Immature natural killer cell (primary cell): ENCODE results near the gene CHFR. TPM values are rescaled to one million over a fixed set of nuclear protein-coding genes. Genes with fewer than 3 reads are reported as not detected.
"Not testable (repeated sequence)": the region's sequence is repeated elsewhere in the genome, so short reads cannot be mapped to it uniquely, and the experiment has no call there.

Experiments used
- DNase-seq, 3 donors: peaks; one replicate each; pipeline ENCODE4 v3.0.0; 2022; ENCODE audit warnings: mixed read lengths in 1 of 3
- H3K27ac Mint-ChIP-seq, 6 donors: one replicate each; pipeline ENCODE4 v1.8.0; 2020; ENCODE audit warnings: mixed read lengths in 6 of 6, mild to moderate bottlenecking in 5 of 6, inconsistent platforms in 4 of 6, moderate library complexity in 3 of 6
- H3K27me3 Mint-ChIP-seq, 3 donors: one replicate each; pipeline ENCODE4 v1.8.0; 2020 to 2021; ENCODE audit warnings: low read depth in 3 of 3, mild to moderate bottlenecking in 3 of 3, mixed read lengths in 3 of 3, moderate library complexity in 3 of 3, inconsistent platforms in 1 of 3
- H3K36me3 Mint-ChIP-seq, 3 donors: one replicate each; pipeline ENCODE4 v1.8.0; 2020; ENCODE audit warnings: mixed read lengths in 3 of 3, inconsistent platforms in 2 of 3, mild to moderate bottlenecking in 2 of 3
- H3K4me1 Mint-ChIP-seq, 2 donors: one replicate each; pipeline ENCODE4 v1.8.0; 2020; ENCODE audit warnings: inconsistent platforms in 2 of 2, mild to moderate bottlenecking in 2 of 2, mixed read lengths in 2 of 2, moderate library complexity in 1 of 2
- H3K4me3 Mint-ChIP-seq, 5 donors: one replicate each; pipeline ENCODE4 v1.8.0; 2020; ENCODE audit warnings: mild to moderate bottlenecking in 5 of 5, mixed read lengths in 5 of 5, inconsistent platforms in 3 of 5, moderate library complexity in 3 of 5
- H3K9me3 Mint-ChIP-seq, 6 donors: one replicate each; pipeline ENCODE4 v1.8.0; 2020; ENCODE audit warnings: mild to moderate bottlenecking in 6 of 6, mixed read lengths in 6 of 6, inconsistent platforms in 4 of 6, moderate library complexity in 3 of 6
- polyA plus RNA-seq, 3 donors: library from polyadenylated mRNA; unstranded; fragments of 300-500 nt; fragmentation: Illumina TruSeq; gene quantifications; one replicate each; pipeline ENCODE4 v1.2.3, GENCODE V29; 2021

Gene CHFR
- polyA plus RNA-seq, result 10 to 100 TPM; 28.9 to 66.5 (median 31.5) TPM

- Mint-ChIP-seq H3K36me3 (peaks cover 3 to 5% (median 4%) of the 10 kb centered on the region in 3 donors), H3K27ac (peak within 1 kb of the TSS; percentile 100), H3K4me3 (peak within 1 kb of the TSS; percentile 99 to 100 (median 100)), H3K9me3 (peaks cover 0 to 3% (median 0%) of the 10 kb centered on the region in 6 donors), H3K4me1 (peaks cover 33 to 40% of the 10 kb centered on the region in 2 donors), H3K27me3 (peaks cover 9 to 28% (median 11%) of the 10 kb centered on the region in 3 donors)
- DNase-seq, result peak; percentile 95 to 96 (median 96)
These were observed at the start of gene CHFR for GRCh38 chr12:132887513-132888351. Gene CHFR, minus strand, starts transcription at chr12:132887605. Its CDS starts 277 bp downstream, at chr12:132887328.

GRCh38 chr12:132936921-132937320, 49.5 kb upstream of the CHFR start:
- H3K9me3 Mint-ChIP-seq, result peaks cover 23 to 81% (median 64%) of the 10 kb centered on the region in 6 donors

GRCh38 chr12:132936163-132936562, 48.8 kb upstream of the CHFR start:
- Mint-ChIP-seq H3K27me3 (peaks cover 0 to 3% (median 0%) of the 10 kb centered on the region in 3 donors), H3K9me3 (peaks cover 26 to 81% (median 64%) of the 10 kb centered on the region in 6 donors), H3K4me3 (no peak overlapping the region), H3K27ac (no peak overlapping the region), H3K4me1 (no peaks in the 10 kb centered on the region), H3K36me3 (peaks cover 33 to 49% (median 39%) of the 10 kb centered on the region in 3 donors)
- DNase-seq, result no peak

More at GRCh38 chr12:132936921-132937320, 49.5 kb upstream of the CHFR start:
- not testable (repeated sequence) for H3K4me1 Mint-ChIP-seq, DNase-seq, H3K4me3 Mint-ChIP-seq, H3K27me3 Mint-ChIP-seq, H3K27ac Mint-ChIP-seq
- H3K36me3 Mint-ChIP-seq, result peaks cover 36 to 49% (median 40%) of the 10 kb centered on the region in 3 donors

GRCh38 chr12:132926415-132926833, 39.0 kb upstream of the CHFR start:
- no peak for DNase-seq
- Mint-ChIP-seq H3K9me3 (peaks cover 70 to 96% (median 94%) of the 10 kb centered on the region in 6 donors), H3K4me3 (no peak overlapping the region), H3K27ac (no peak overlapping the region), H3K4me1 (no peaks in the 10 kb centered on the region), H3K36me3 (peaks cover 52 to 68% (median 64%) of the 10 kb centered on the region in 3 donors), H3K27me3 (peaks cover 0 to 2% (median 0%) of the 10 kb centered on the region in 3 donors)

GRCh38 chr12:132925597-132926414, 38.4 kb upstream of the CHFR start:
- Mint-ChIP-seq H3K4me3 (no peak overlapping the region), H3K27me3 (peaks cover 0 to 2% (median 0%) of the 10 kb centered on the region in 3 donors), H3K4me1 (no peaks in the 10 kb centered on the region), H3K9me3 (peaks cover 73 to 96% (median 94%) of the 10 kb centered on the region in 6 donors), H3K36me3 (peaks cover 46 to 62% (median 60%) of the 10 kb centered on the region in 3 donors), H3K27ac (no peak overlapping the region)
- no peak for DNase-seq

GRCh38 chr12:132924356-132924755, 37.0 kb upstream of the CHFR start:
- Mint-ChIP-seq H3K36me3 (peaks cover 35 to 52% (median 50%) of the 10 kb centered on the region in 3 donors), H3K4me3 (no peak overlapping the region), H3K27me3 (peaks cover 0 to 2% (median 0%) of the 10 kb centered on the region in 3 donors), H3K27ac (no peak overlapping the region), H3K4me1 (no peaks in the 10 kb centered on the region), H3K9me3 (peaks cover 74 to 97% (median 91%) of the 10 kb centered on the region in 6 donors)
- no peak for DNase-seq

- no peaks in the 10 kb centered on the region for H3K4me1 Mint-ChIP-seq
- H3K4me3 Mint-ChIP-seq, result no peak overlapping the region
- no peak overlapping the region for H3K27ac Mint-ChIP-seq
- peaks cover 31 to 49% (median 48%) of the 10 kb centered on the region in 3 donors for H3K36me3 Mint-ChIP-seq
- H3K9me3 Mint-ChIP-seq, result peaks cover 69 to 96% (median 89%) of the 10 kb centered on the region in 6 donors
- H3K27me3 Mint-ChIP-seq, result peaks cover 0 to 3% (median 0%) of the 10 kb centered on the region in 3 donors
- DNase-seq, result no peak
These were observed 36.0 kb upstream of the CHFR start for GRCh38 chr12:132923356-132923909.

GRCh38 chr12:132922676-132923075, 35.3 kb upstream of the CHFR start:
- Mint-ChIP-seq H3K4me1 (no peaks in the 10 kb centered on the region), H3K9me3 (peaks cover 73 to 97% (median 90%) of the 10 kb centered on the region in 6 donors), H3K36me3 (peaks cover 26 to 51% (median 51%) of the 10 kb centered on the region in 3 donors), H3K27me3 (peaks cover 0 to 3% (median 0%) of the 10 kb centered on the region in 3 donors), H3K27ac (no peak overlapping the region), H3K4me3 (no peak overlapping the region)
- DNase-seq, result no peak

GRCh38 chr12:132921685-132922084, 34.3 kb upstream of the CHFR start:
- no peak overlapping the region for H3K27ac Mint-ChIP-seq
- H3K4me1 Mint-ChIP-seq, result no peaks in the 10 kb centered on the region
- peak overlapping the region in 1 of 5 donors; percentile 21 for H3K4me3 Mint-ChIP-seq
- H3K27me3 Mint-ChIP-seq, result peaks cover 0 to 3% (median 0%) of the 10 kb centered on the region in 3 donors
- H3K36me3 Mint-ChIP-seq, result peaks cover 21 to 48% (median 47%) of the 10 kb centered on the region in 3 donors
- no peak for DNase-seq
- H3K9me3 Mint-ChIP-seq, result peaks cover 69 to 93% (median 87%) of the 10 kb centered on the region in 6 donors

GRCh38 chr12:132918680-132919079, 31.3 kb upstream of the CHFR start:
- H3K9me3 Mint-ChIP-seq, result peaks cover 61 to 89% (median 82%) of the 10 kb centered on the region in 6 donors
- no peak overlapping the region for H3K27ac Mint-ChIP-seq
- H3K36me3 Mint-ChIP-seq, result peaks cover 14 to 34% (median 32%) of the 10 kb centered on the region in 3 donors
- H3K27me3 Mint-ChIP-seq, result peaks cover 0 to 5% (median 0%) of the 10 kb centered on the region in 3 donors
- no peak overlapping the region for H3K4me3 Mint-ChIP-seq
- DNase-seq, result no peak
- H3K4me1 Mint-ChIP-seq, result no peaks in the 10 kb centered on the region

GRCh38 chr12:132909030-132909368, 21.6 kb upstream of the CHFR start:
- H3K9me3 Mint-ChIP-seq, result peaks cover 13 to 38% (median 20%) of the 10 kb centered on the region in 6 donors
- H3K27ac Mint-ChIP-seq, result peak overlapping the region; percentile 88 to 99 (median 98)
- H3K4me3 Mint-ChIP-seq, result peak overlapping the region; percentile 93 to 98 (median 95)
- H3K36me3 Mint-ChIP-seq, result peaks cover 4 to 7% (median 6%) of the 10 kb centered on the region in 3 donors
- peaks cover 17 to 24% (median 21%) of the 10 kb centered on the region in 3 donors for H3K27me3 Mint-ChIP-seq
- peaks cover 18 to 24% of the 10 kb centered on the region in 2 donors for H3K4me1 Mint-ChIP-seq
- DNase-seq, result no peak

GRCh38 chr12:132908145-132909029, 21.0 kb upstream of the CHFR start:
- peak overlapping the region; percentile 93 to 98 (median 95) for H3K4me3 Mint-ChIP-seq
- peaks cover 19 to 24% of the 10 kb centered on the region in 2 donors for H3K4me1 Mint-ChIP-seq
- H3K27ac Mint-ChIP-seq, result peak overlapping the region; percentile 88 to 99 (median 98)
- peaks cover 17 to 26% (median 21%) of the 10 kb centered on the region in 3 donors for H3K27me3 Mint-ChIP-seq
- DNase-seq, result peak; percentile 85 to 92 (median 89)
- H3K9me3 Mint-ChIP-seq, result peaks cover 7 to 32% (median 14%) of the 10 kb centered on the region in 6 donors
- peaks cover under 1 to 7% (median 3%) of the 10 kb centered on the region in 3 donors for H3K36me3 Mint-ChIP-seq
